ENCODE results near the gene FLNB.

DNA sequence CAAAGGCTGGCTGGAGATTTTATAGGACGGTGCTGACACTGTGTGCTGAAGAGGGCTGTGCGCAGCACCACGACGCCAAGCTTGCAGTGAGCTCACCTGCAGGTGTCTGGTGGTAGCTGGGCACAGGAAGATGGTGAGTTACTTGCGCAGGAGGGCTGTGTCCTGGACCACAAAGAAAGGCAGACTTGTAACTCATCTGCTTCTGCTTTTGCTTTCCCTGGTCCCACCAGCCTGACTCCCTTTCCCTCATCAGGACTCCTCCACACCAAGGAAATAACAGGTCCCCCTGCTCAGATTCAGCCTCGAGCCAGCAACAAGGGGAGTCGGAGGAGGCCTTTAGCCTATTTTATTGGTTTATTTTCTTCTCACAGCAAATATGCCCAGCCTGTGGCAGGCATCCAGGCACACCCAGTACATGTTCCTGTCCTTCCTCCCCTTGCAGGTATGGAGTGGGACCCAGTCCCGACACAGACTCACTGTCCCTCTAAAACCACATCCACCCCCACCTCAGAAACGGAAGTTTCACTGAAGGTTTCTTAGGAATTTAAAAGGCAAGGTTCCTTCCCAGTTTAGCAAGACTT is 35.6 kb upstream of the FLNB start:
- TF ChIP-seq CTCF (IDR thresholded peaks at IDR 0.05) (no peak), POLR2A (IDR thresholded peaks at IDR 0.05) (no peak)

Measured in adrenal gland (tissue), 5 donors.